NCI-H748 treated with DMSO at 0.1 percent for 48 hours (cell line): ENCODE measurements around the gene RAPGEF1.
"Not testable (repeated sequence)": the region's sequence is repeated elsewhere in the genome, so short reads cannot be mapped to it uniquely, and the experiment has no call there.

Experiments
- DNase-seq: peaks from one replicate; lab custom pipeline; 2025; lab: John Stamatoyannopoulos, UW

The RAPGEF1 gene

GRCh38 chr9:131739959-131740648, at the start of gene RAPGEF1:
Gene RAPGEF1 (minus strand): TSS chr9:131740076. CDS start chr9:131739830, 246 bp downstream.
- peak; percentile 16 for DNase-seq

- DNase-seq: no peak
Measured at GRCh38 chr9:131788851-131789250, 49.0 kb upstream of the RAPGEF1 start.

- DNase-seq: no peak
Measured at GRCh38 chr9:131787838-131788237, 48.0 kb upstream of the RAPGEF1 start.

- no peak for DNase-seq
Measured at GRCh38 chr9:131784748-131785501, 45.0 kb upstream of the RAPGEF1 start.

GRCh38 chr9:131781069-131781468, 41.2 kb upstream of the RAPGEF1 start:
- no peak for DNase-seq

GRCh38 chr9:131776473-131776872, 36.6 kb upstream of the RAPGEF1 start:
- no peak for DNase-seq

GRCh38 chr9:131776036-131776435, 36.2 kb upstream of the RAPGEF1 start:
- DNase-seq: no peak

GRCh38 chr9:131774636-131775035, 34.8 kb upstream of the RAPGEF1 start:
- DNase-seq: no peak

- no peak for DNase-seq
Measured at GRCh38 chr9:131773911-131774379, 34.1 kb upstream of the RAPGEF1 start.

GRCh38 chr9:131772940-131773339, 33.1 kb upstream of the RAPGEF1 start:
- DNase-seq: no peak

- DNase-seq: no peak
Measured at GRCh38 chr9:131771646-131772045, 31.8 kb upstream of the RAPGEF1 start.

GRCh38 chr9:131769361-131769760, 29.5 kb upstream of the RAPGEF1 start:
- DNase-seq: no peak

GRCh38 chr9:131764568-131764967, 24.7 kb upstream of the RAPGEF1 start:
- no peak for DNase-seq

- peak; percentile 45 for DNase-seq
Measured at GRCh38 chr9:131762356-131762932, 22.6 kb upstream of the RAPGEF1 start.

GRCh38 chr9:131759017-131759647, 19.3 kb upstream of the RAPGEF1 start:
- DNase-seq: no peak

GRCh38 chr9:131757549-131757948, 17.7 kb upstream of the RAPGEF1 start:
- DNase-seq: no peak

- DNase-seq: peak; percentile 81
Measured at GRCh38 chr9:131755541-131756198, 15.8 kb upstream of the RAPGEF1 start.

- DNase-seq: no peak
Measured at GRCh38 chr9:131754846-131755245, 15.0 kb upstream of the RAPGEF1 start.

- DNase-seq: not testable (repeated sequence)
Measured at GRCh38 chr9:131753751-131754150, 13.9 kb upstream of the RAPGEF1 start.

GRCh38 chr9:131752231-131752884, 12.5 kb upstream of the RAPGEF1 start:
- DNase-seq: no peak

- DNase-seq: no peak
Measured at GRCh38 chr9:131748411-131748955, 8.6 kb upstream of the RAPGEF1 start.
